H54 (cell line): ENCODE data around the gene MICAL2.

Experiments used
- DNase-seq: peaks from one replicate; pipeline ENCODE4 v3.0.0; 2011; ENCODE audit warnings: low spot score, mixed read lengths; ENCODE audit not compliant: insufficient read length
- FAIRE-seq: peaks from 3 replicates; lab custom pipeline; 2011; peaks lifted over from hg19 to GRCh38; lab: Jason Lieb, UNC
- POLR2A ChIP-seq: IDR thresholded peaks from 2 replicates; pipeline ENCODE4 v1.6.1; 2011; ENCODE audit warnings: low read depth, mild to moderate bottlenecking, low read length

Gene MICAL2, protein sequence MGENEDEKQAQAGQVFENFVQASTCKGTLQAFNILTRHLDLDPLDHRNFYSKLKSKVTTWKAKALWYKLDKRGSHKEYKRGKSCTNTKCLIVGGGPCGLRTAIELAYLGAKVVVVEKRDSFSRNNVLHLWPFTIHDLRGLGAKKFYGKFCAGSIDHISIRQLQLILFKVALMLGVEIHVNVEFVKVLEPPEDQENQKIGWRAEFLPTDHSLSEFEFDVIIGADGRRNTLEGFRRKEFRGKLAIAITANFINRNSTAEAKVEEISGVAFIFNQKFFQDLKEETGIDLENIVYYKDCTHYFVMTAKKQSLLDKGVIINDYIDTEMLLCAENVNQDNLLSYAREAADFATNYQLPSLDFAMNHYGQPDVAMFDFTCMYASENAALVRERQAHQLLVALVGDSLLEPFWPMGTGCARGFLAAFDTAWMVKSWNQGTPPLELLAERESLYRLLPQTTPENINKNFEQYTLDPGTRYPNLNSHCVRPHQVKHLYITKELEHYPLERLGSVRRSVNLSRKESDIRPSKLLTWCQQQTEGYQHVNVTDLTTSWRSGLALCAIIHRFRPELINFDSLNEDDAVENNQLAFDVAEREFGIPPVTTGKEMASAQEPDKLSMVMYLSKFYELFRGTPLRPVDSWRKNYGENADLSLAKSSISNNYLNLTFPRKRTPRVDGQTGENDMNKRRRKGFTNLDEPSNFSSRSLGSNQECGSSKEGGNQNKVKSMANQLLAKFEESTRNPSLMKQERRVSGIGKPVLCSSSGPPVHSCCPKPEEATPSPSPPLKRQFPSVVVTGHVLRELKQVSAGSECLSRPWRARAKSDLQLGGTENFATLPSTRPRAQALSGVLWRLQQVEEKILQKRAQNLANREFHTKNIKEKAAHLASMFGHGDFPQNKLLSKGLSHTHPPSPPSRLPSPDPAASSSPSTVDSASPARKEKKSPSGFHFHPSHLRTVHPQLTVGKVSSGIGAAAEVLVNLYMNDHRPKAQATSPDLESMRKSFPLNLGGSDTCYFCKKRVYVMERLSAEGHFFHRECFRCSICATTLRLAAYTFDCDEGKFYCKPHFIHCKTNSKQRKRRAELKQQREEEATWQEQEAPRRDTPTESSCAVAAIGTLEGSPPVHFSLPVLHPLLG

DNA sequence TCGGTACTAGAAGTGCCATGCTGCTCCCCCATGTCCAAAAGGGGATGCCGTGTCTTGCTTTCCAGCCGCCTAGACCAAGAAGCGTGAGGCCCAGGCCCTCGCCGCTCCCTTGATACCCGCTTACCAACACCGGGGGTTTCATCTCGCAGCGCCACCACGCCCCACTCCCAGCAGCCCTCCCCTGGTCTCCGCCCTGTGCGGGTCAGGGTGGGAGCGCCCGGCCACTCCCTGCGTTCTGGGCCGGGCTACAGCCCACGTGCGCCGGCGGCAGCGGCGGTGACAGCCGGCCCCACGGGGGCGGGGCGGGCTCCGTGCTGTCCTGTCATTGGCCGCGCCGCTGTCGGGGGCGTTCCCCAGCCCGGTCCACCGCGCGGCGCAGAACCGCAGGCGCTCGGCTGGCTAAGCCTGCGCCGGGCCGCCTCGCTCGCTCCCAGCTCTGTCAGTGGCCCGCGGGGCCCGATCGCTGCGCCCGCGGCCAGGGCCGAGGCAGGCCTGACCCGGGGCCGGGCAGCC, at the start of gene MICAL2:
Gene MICAL2 (plus strand): TSS at position 390 of the 513 bp plus-strand sequence. CDS start 51,566 bp downstream, outside the sequence.
- TF ChIP-seq POLR2A = peak; percentile 79
- DNase-seq (peak; percentile 95), FAIRE-seq (no peak)

DNA sequence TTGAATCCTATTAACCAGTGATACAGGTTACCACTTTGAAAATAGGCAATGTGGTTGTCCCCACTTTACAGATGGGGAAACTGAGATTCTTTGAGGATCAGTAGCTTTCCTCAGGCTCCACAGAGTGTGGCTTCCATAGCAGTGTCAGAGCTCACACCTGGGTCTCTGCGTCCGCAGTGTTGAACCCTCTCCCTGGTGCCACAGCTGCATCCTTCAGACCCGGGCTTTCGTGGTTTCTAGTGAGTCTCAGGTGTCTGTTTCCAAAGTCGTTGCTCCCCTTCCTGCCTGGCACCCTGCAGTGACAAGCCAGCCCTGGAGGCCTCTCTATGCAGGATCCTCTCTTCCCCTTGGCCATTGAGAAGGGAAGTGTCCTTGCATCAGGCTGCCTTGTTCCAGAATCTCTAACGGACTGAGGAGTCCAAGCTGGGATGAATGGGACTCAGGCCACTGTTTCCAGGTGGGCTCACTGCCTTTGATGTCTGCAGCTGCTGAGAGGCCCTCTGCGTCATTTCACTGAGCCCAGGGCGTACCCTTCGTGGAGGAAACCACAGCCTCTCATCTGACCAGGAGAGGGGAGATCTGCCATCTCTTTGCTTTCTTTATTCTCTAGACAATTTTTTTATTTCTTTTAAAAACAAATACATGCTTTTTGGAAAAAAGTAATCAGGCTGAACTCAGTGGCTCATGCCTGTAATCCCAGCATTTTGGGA, 48.4 kb upstream of the MICAL2 start:
- DNase-seq (no peak), FAIRE-seq (no peak)
- no peak for TF ChIP-seq POLR2A

DNA sequence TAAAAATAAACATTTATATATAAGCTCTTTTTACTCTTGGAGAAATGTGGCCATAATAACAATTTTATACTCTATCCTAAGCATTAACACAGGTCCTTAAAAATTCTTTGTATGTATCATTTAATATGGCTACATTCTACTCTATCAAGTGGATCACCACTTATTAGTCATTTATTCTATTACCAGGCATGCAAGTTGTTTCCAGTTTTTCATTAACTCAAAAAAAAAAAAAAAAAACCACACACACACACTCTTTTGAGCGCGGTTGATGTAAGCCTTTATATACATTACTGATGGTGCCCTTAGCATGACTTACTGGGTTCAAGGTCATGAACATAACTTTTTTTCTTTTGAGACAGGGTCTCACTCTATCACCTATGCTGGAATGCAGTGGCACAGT, 47.1 kb upstream of the MICAL2 start:
- FAIRE-seq = no peak
- TF ChIP-seq POLR2A = no peak
- no peak for DNase-seq

DNA sequence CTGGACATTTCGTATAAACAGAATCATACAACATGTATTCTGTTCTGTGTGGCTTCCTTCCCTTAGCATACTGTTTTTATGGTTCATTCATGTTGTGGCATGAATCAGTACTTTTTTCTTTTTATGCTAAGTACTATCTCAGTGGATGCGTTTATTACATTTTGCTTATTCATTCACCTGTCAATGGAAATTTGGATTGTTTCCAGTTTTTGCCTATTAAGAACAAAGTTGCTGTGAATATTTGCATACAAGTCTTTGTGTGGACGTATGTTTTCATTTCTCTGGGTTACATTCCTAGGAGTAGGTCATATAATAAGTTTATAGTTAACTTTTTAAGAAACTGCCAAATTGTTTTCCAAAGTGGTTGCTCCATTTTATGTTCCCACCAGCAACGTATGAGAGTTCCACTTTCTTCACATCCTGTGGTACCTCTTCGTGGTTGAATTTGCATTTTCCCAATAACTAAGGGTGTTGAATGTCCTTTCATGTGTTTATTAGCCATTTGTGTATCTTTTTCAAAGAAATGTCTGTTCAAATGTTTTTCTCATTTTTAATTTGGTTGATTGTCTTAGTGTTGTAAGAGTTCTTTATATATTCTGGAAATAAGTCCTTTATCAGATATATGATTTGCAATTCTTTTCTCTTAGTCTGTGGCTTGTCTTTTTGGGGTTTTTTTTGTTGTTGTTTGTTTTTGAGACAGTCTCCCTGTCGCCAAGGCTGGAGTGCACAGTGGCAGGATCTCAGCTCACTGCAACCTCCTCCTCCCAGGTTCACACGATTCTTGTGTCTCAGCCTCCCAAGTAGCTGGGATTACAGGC, 46.0 kb upstream of the MICAL2 start:
- DNase-seq (no peak), FAIRE-seq (no peak)
- TF ChIP-seq POLR2A = no peak

DNA sequence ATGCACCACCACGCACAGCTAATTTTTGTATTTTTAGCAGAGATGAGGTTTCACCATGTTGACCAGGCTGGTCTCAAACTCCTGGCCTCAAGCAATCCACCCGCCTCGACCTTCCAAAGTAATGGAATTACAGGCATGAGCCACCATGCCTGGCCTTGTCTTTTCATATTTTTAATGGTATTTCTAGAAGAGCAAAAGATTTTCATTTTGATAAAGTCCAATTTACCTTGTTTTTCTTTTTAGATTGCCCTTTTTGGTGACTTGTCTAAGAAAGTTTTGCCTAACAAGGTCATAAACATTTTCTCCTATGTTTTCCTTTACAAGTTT, 45.5 kb upstream of the MICAL2 start:
- no peak for TF ChIP-seq POLR2A
- FAIRE-seq = no peak
- DNase-seq = no peak

DNA sequence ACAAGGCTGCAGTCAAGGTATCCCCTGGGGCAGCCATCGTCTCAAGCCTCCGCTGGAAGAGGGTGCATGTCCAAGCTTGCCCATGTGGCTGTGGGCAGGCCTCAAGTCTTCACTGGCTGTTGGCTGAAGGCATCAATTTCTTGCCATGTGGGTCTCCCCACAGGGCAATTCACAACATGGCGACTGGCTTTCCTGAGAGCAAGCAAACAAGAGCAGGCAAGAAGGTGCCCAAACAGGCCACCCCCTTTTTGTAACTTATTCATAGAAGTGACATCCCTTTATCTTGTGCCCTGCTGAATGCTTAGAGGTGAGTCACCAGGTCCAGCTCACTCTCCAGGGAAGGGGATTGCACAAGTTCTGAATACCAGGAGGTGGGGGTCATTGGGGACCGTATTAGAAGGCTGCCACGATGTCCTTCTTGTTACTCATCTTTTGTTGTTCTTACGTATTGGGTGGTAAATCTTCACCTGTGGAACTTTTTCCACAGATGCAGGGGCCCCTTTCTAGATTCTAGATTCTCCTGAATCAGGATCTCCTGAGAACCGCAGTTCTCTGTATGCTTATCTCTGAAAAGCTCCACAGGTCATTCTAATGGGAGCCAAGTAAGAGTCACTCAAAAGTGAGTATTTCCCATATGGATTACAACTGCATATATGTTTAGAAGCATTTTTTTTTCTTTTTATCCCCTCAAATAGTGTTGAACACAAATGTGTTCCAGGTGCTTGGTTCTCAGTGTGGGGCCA, 44.2 kb upstream of the MICAL2 start:
- FAIRE-seq = peak; percentile 52
- TF ChIP-seq POLR2A = no peak
- no peak for DNase-seq

DNA sequence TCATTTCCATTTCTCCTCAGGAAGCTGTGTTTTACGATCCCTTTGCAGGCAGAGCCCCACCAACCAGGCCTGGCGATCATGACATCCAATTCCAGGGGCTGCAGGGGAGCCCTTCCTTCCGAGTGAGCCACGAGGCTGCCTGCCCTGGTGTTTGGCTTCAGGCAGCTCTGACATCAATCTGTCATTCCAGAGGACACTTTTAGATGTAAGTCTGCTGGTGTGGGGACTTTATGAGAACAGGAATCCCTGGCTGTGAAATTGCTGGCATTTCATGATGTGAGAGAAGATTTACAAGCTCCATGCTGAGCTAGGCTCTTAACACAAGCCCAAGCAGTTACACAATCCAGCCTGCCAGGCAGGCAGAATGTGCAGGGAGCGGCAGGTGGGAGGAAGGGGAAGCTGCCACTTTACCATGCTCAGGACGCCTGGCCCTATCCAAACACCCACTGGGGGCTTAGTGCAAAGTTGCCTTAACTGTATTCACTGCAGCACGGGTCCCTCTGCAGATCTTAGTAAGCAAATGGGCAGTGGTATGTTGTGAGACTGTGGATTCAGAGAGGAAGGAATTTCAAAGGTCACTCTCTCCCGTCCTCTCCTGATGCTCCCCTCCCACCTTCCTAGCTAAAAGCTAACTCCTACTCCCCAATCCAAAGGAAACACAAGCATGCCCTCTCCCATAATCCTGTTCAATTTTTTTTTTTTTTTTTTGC, 43.4 kb upstream of the MICAL2 start:
- TF ChIP-seq POLR2A = 0 out of 2 replicates have a peak, but pooled peaks have one; percentile 20
- DNase-seq = no peak
- no peak for FAIRE-seq

- no peak for DNase-seq
- no peak for FAIRE-seq
Measured at GRCh38 chr11:12067796-12068357, 42.5 kb upstream of the MICAL2 start.

GRCh38 chr11:12069066-12069676, 41.2 kb upstream of the MICAL2 start:
- FAIRE-seq (no peak), DNase-seq (no peak)
- TF ChIP-seq POLR2A = no peak

More at GRCh38 chr11:12067796-12068357, 42.5 kb upstream of the MICAL2 start:
- TF ChIP-seq POLR2A = no peak

DNA sequence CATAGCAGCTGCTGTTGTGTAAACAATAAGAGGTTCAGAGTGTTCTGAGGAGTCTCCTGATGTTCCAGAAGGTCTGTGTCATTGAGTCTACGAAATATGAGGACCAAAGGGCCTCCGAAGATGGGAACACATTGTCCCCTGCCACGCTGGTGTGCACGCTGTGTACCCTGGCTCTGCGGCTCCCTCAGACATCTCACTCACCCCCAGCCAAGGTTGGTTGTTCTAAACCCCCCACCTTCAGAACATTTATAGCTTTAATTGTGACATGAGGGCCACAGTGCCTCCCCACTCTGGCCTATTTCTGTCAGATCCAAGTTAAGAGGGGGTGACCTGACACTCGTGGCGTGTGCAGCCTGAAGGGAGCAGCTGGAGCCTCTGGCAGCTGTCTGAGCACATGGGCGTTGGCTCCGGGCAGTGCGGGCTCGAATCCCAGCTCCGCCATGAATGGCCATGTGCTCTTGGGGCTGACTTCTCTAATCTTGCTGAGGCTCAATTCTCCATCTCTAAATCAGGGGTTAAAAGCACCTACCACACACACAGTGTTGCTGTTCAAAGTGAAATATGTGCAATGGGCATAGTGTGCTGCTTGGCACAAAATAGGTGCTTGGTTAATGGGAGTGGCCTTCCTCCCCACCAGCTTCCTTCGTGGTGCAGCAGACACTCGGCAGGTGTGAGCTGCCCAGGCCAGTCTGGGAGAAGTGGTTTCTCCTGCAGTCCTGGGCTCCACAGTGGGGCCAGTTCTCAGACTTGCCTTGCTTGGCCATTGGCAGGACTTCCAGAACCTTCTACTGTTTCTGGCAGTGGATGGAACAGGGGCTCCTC, 39.7 kb upstream of the MICAL2 start:
- DNase-seq = no peak
- no peak for TF ChIP-seq POLR2A
- FAIRE-seq = no peak
